ENCODE data around the gene DHODH.
"Not testable (repeated sequence)": the region's sequence is repeated elsewhere in the genome, so short reads cannot be mapped to it uniquely, and the experiment has no call there.

GRCh38 chr16:72054254-72054847 lies 45.8 kb downstream of the DHODH start, which contains the start of gene HP:
- TF ChIP-seq GATA2, GATA3 (IDR thresholded peaks at IDR 0.05; ENCODE audit: low read depth, low read length): not testable (repeated sequence)
